HG02885 (cell line): Measurements from ENCODE around the gene EPC2.
A peak's percentile ranks its signal among the peaks of the same experiment; 100 is the strongest.
"Not testable (repeated sequence)": the region's sequence is repeated elsewhere in the genome, so short reads cannot be mapped to it uniquely, and the experiment has no call there.

ENCODE experiments used
- ATAC-seq: cut with Tn5 transposase; IDR thresholded peaks from one replicate; pipeline ENCODE4 v1.9.1; 2021; ENCODE audit warnings: mild to moderate bottlenecking; ENCODE audit not compliant: unreplicated experiment, poor library complexity

EPC2 gene

DNA sequence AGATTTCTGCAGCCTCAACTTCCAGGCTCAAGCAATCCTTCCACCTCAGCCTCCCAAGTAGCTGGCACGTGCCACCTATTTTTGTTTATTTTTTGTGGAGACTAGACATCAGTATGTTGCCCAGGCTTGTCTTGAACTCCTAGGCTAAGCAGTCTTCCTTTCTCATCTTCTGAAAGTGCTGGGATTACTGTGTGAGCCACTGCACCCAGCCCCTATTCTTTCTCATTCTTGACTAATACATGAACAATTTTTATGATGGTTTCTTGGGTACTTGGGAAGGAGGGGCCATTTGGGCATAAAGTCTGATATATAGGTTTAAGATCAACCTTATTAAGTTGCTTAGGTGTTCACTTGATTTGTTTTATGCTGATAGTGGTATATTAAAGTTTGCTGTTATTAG lies 26.2 kb downstream of the EPC2 start:
- ATAC-seq = no peak

GRCh38 chr2:148674063-148675020 lies 29.8 kb downstream of the EPC2 start:
- peak; percentile 42 for ATAC-seq

DNA sequence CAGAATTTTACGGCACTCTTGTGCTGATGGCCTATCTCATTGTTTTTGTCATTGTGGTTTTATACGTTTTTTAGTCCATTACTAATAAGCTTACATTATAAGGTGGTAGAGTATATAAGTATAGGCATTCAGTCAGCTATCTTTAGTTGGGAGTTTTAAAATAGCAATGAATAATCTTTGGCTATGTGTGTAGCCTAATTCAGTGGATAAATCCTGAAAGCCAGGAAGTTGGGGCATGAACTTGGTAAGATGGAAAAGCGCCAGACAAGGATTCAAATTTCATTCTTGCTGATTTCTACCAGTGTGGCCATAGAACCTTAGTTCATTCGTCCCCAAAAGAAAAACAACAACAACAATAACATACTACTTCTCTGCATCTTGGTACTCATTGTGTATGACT lies 31.2 kb downstream of the EPC2 start:
- ATAC-seq = no peak

DNA sequence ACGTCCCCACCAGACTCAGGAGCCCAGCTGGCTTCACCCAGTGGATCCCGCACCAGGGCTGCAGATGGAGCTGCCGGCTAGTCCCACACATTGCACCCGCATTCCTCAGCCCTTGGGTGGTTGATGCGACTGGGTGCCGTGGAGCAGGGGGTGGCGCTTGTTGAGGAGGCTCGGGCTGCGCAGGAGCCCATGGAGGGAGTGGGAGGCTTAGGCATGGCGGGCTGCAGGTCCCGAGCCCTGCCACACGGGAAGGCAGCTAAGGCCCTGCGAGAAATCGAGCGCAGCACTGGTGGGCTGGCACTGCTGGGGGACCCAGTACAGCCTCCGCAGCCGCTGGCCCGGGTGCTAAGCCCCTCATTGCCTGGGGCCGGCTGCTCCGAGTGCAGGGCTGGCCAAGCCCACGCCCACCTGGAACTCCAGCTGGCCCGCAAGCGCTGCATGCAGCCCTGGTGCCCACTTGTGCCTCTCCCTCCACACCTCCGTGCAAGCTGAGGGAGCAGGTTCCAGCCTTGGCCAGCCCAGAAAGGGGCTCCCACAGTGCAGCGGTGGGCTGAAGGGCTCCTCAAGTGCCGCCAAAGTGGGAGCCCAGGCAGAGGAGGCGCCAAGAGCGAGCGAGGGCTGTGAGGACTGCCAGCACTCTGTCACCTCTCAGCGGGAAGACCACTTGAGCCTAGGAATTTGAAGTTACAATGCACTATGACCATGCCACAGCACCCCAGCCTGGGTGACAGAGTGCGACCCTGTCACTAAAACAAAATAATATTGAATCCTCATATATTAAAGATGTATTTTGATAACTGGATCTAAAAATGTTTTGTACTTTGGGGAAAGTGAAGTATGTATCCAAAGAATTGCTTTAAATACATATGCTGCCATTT lies 34.0 kb downstream of the EPC2 start:
- not testable (repeated sequence) for ATAC-seq

- ATAC-seq = no peak
Measured at GRCh38 chr2:148680462-148680861, 35.9 kb downstream of the EPC2 start.

- no peak for ATAC-seq
Measured at GRCh38 chr2:148681443-148681842, 36.9 kb downstream of the EPC2 start.

GRCh38 chr2:148681862-148682261 lies 37.3 kb downstream of the EPC2 start:
- not testable (repeated sequence) for ATAC-seq

DNA sequence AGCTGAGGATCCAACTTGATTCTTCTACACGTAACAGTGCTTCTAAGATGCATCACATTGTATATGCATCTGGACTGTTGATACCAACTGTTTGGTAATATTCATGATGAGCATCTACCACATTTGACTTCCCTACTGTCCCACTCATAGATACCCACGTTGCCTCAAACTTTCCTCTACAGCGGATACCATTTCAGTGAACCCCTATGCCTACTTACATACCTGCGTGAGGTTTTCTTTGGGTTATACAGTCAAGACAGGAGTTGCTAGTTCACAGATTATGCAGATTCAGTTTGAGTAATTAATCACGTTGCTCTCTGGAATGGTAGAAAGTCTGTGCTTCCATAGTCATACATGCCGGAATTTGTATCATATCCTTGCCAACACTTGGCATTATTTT lies 40.0 kb downstream of the EPC2 start:
- ATAC-seq = no peak

- ATAC-seq = no peak
Measured at GRCh38 chr2:148687543-148687942, 43.0 kb downstream of the EPC2 start.

DNA sequence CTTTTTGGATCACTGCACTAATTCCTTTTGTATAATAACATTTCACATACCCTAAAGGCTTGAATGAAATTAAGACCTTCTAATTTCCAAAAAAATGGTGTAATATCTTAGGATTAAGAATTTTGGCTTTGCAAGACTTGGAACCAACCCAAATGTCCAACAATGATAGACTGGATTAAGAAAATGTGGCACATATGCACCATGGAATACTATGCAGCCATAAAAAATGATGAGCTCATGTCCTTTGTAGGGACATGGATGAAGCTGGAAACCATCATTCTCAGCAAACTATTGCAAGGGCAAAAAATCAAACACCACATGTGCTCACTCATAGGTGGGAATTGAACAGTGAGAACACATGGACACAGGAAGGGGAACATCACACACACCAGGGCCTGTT lies 43.5 kb downstream of the EPC2 start:
- not testable (repeated sequence) for ATAC-seq

- ATAC-seq = no peak
Measured at GRCh38 chr2:148696985-148697384, 52.4 kb downstream of the EPC2 start.

GRCh38 chr2:148699830-148700229 lies 55.3 kb downstream of the EPC2 start:
- no peak for ATAC-seq

DNA sequence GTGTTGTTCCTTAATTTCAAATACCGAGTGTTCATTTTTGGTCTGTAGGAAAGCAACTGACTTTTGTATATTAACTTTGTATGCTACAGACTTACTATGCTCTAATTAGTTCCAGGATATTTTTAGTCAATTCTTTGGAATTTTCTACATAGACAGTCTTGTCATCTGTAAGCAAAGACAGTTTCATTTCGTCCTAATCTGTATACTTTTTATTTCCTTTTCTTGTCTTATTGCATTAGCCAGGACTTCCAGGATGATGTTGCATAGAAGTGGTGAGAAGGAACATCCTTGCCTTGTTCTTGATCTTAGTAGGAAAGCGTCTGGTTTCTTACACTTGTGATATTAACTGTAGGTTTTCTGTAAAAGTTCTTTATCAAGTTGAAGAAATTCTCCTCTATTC lies 56.5 kb downstream of the EPC2 start:
- no peak for ATAC-seq

GRCh38 chr2:148701877-148702276 lies 57.3 kb downstream of the EPC2 start:
- ATAC-seq = no peak

- no peak for ATAC-seq
Measured at GRCh38 chr2:148702475-148702874, 57.9 kb downstream of the EPC2 start.

DNA sequence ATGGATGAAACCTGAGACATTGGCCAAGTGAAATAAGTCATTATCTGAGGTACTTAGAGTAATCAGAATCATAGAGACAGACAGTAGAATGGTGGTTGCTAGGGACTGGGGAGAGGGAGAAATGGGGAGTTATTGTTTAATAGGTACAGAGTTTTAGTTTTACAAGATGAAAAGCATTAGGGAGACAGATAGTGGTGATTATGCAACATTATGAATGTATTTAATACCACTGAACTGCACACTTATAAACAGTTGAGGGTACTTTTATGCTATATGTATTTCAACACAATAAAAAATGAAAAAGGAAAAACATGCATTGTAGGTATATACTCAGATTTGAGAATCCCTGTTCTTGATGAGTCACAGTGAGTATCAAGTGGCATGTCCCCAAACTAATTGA lies 59.7 kb downstream of the EPC2 start:
- ATAC-seq = no peak

DNA sequence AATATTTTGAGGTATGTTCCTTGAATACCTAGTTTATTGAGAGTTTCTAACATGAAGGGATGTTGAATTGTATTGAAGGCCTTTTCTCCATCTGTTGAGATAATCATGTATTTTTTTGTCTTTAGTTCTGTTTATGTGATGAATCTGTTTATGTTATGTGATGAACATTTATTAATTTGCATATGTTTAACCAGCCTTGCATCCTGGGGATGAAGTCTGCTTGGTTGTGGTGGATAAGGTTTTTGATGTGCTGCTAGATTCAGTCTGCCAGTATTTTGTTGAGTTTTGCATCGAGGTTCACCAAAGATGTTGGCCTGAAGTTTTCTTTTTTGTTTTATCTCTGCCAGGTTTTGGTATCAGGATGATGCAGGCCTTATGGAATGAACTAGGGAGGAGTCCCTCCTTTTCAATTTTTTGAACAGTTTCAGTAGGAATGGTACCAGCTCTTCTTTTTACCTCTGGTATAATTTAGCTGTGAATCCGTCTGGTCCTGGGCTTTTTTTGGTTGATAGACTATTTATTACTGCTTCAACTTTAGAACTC lies 71.9 kb downstream of the EPC2 start:
- no peak for ATAC-seq

GRCh38 chr2:148718039-148718438 lies 73.5 kb downstream of the EPC2 start:
- no peak for ATAC-seq

DNA sequence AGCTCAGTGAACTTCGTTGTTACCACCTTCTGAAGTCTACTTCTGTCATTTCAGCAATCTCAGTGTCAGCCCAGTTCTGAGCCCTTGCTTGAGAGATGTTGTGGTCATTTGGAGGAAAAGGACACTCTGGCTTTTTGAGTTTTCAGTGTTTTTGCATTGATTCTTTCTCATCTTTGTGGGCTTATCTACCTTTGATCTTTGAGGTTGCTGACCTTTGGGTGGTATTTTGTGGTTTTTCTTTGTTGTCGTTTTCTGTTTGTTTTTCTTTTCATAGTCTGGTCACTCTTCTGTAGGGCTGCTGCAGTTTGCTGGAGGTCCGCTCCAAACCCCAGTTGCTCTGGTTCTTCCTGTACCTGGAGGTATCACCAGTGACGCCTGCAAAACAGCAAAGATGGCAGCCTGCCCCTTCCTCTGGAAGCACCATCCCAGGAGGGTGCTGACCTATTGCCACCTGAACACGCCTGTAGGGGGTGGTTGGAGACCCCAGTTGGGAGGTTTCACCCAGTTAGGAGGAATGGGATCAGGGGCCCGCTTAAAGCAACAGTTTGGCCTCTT lies 74.7 kb downstream of the EPC2 start:
- ATAC-seq = no peak

- no peak for ATAC-seq
Measured at GRCh38 chr2:148719941-148720436, 75.4 kb downstream of the EPC2 start.
